ENCODE results near the gene MTUS2.

The MTUS2 gene

DNA sequence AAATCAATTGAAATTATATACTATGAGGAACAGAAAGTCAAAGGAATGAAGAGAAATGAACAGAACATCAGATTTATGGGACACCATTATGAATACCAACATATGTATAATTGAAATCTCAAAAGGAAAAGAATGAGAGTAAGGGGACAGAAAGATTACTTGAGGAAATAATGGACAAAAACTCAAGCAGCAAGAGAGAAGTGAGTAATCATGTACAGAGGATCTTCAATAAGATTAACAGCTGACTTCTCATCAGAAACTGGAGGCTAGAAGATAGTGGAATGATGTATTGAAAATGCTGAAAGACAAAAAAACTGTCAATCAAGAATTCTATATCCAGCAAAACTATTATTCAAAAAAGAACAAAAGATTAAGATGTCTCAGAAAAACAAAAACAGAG is 10.4 kb downstream of the MTUS2 start:
- no peak overlapping the region for H3K4me3 ChIP-seq (ENCODE audit: low read depth, low read length)
- no peak for TF ChIP-seq CTCF (IDR thresholded peaks at IDR 0.05; ENCODE audit: borderline replicate concordance, insufficient read depth, low read depth, low read length)

DNA sequence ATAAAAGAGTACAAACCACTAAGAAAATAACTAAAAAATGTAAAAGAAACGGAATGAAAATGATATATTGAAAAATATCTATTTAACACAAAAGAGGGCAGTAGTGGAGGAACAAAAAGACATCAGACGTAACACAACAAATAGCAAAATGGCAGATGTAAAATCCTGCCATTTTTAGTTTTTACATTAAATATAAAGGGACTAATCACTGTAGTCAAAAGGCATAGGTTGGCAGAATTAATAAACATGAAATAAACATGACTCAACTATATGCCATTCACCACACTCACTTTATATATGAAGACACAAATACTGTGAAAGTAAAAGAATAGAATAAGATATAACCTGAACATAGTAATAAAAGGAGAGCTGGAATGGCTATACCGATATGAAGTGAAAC is 11.0 kb downstream of the MTUS2 start:
- TF ChIP-seq CTCF (IDR thresholded peaks at IDR 0.05; ENCODE audit: borderline replicate concordance, insufficient read depth, low read depth, low read length): no peak
- H3K4me3 ChIP-seq (ENCODE audit: low read depth, low read length): no peak overlapping the region

DNA sequence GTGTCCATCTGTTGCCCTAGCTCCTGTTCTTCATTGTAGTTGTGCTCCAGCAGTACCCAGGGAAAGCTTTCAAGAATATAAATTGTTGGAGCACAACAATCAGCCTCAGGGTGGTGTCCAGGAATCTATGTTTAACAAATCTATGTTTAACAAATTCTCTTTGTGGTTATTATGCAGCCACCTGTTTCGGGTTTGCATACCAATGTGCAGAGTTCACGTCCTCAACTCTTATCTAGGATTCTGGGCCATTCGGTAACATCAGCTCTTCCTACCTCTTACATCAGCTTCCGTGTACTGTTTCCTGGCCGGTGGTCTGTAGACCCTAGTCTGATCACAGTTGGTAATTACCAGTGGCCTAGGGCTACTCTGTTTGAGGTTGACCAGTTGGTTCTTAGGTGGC is 17.0 kb downstream of the MTUS2 start:
- no peak overlapping the region for H3K4me3 ChIP-seq (ENCODE audit: low read depth, low read length)
- no peak for TF ChIP-seq CTCF (IDR thresholded peaks at IDR 0.05; ENCODE audit: borderline replicate concordance, insufficient read depth, low read depth, low read length)

GRCh38 chr13:28843639-28844038 is 23.5 kb downstream of the MTUS2 start:
- no peak for TF ChIP-seq CTCF (IDR thresholded peaks at IDR 0.05; ENCODE audit: borderline replicate concordance, insufficient read depth, low read depth, low read length)
- H3K4me3 ChIP-seq (ENCODE audit: low read depth, low read length): no peak overlapping the region

DNA sequence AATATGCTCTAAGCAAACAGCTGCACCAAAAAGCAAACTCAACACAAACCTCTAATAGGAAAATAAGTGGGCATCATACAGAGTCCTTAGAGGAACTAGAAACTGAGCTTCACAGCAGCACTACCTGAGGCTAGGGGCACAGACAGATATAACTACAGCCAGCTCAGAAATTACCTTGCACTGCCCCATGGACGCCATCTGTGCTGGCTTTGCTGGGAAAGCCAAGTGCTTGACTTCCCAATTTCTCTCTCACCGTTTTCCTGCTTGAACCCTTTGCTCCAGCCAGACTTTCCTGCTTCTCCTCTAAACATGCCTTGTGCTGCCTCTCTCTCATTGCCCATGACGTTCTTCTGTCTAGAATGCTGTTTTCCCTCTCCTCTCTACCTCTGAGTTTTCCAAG is 29.3 kb downstream of the MTUS2 start:
- TF ChIP-seq CTCF (IDR thresholded peaks at IDR 0.05; ENCODE audit: borderline replicate concordance, insufficient read depth, low read depth, low read length): no peak
- no peak overlapping the region for H3K4me3 ChIP-seq (ENCODE audit: low read depth, low read length)

DNA sequence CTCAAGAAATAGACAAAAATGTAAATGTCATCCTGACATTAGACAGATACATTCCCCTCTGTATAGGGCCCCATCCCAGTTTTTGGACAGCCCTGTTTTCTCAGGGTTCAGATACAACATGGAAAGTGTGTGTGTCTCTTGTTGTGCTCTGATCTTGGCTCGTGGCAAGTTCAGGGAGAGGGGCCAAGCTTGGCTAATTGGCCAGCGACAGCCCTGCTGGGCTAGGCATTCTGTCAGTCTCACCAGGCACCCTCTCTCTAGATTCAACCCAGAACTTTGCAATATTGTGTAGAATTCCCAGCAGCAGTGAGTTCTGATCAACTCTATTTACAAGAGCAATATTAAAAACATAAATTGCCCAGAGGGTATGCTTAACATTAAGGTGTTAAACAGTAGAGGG is 30.1 kb downstream of the MTUS2 start:
- TF ChIP-seq CTCF (IDR thresholded peaks at IDR 0.05; ENCODE audit: borderline replicate concordance, insufficient read depth, low read depth, low read length): no peak
- H3K4me3 ChIP-seq (ENCODE audit: low read depth, low read length): no peak overlapping the region

- no peak for TF ChIP-seq CTCF (IDR thresholded peaks at IDR 0.05; ENCODE audit: borderline replicate concordance, insufficient read depth, low read depth, low read length)
- H3K4me3 ChIP-seq (ENCODE audit: low read depth, low read length): no peak overlapping the region
Observed at GRCh38 chr13:28851422-28851821, 31.3 kb downstream of the MTUS2 start.
